ENCODE measurements around the gene NANOS1.

NANOS1 gene

DNA sequence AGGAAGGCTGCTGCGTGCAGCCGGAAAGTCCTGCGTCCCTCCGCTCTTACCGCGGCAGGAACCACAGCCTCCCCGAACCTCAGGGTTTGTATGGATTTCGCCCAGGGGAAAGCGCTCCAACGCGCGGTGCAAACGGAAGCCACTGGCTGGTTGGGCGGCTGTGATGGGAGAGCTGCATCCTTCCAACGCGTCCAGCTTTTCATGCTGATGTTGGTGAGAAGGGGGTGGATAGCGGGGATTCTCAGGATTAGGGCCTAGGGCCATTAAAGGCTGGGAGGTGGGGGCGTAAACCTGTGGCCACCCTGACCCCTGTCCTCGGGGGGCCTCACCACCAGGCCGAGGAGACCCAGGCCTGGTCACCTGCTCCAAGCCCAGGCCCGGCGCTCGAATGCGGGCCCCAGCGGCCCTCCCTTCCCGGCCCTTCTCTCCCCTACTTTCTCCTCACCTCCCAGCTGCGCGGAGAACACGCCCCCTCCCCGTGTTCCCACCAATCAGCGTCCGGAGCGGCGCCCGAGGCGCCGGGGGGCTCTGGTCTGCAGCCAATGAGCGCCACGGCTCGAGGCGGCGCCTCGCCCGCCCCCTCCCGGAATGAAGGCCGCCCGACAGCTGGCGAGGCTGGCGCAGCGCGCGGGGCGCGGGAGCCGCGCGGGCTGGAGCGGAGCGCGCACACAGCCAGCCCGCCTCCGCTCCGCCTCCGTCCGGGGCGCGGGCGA is 458 bp upstream of the NANOS1 start:
- H2AFZ ChIP-seq, result peak overlapping the region; percentile 83
- H3K4me1 ChIP-seq, result no peaks in the 10 kb centered on the region
- H3K79me2 ChIP-seq, result no peaks in the 10 kb centered on the region
- H3K4me2 ChIP-seq (ENCODE audit: low read length), result peak overlapping the region; percentile 13
- TF ChIP-seq, protein P1, sequence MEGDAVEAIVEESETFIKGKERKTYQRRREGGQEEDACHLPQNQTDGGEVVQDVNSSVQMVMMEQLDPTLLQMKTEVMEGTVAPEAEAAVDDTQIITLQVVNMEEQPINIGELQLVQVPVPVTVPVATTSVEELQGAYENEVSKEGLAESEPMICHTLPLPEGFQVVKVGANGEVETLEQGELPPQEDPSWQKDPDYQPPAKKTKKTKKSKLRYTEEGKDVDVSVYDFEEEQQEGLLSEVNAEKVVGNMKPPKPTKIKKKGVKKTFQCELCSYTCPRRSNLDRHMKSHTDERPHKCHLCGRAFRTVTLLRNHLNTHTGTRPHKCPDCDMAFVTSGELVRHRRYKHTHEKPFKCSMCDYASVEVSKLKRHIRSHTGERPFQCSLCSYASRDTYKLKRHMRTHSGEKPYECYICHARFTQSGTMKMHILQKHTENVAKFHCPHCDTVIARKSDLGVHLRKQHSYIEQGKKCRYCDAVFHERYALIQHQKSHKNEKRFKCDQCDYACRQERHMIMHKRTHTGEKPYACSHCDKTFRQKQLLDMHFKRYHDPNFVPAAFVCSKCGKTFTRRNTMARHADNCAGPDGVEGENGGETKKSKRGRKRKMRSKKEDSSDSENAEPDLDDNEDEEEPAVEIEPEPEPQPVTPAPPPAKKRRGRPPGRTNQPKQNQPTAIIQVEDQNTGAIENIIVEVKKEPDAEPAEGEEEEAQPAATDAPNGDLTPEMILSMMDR (IDR thresholded peaks at IDR 0.05), result peak; percentile 32
- no peak overlapping the region for H3K4me3 ChIP-seq (ENCODE audit: low read depth, low read length)
- H3K9me3 ChIP-seq (ENCODE audit: control insufficient read depth, low read length), result no peaks in the 10 kb centered on the region
- no peak overlapping the region for H3K9ac ChIP-seq
- H3K36me3 ChIP-seq (ENCODE audit: control insufficient read depth, insufficient read depth, low read length), result no peaks in the 10 kb centered on the region
- peak overlapping the region; percentile 20 for H3K27ac ChIP-seq
- no peaks in the 10 kb centered on the region for H3K27me3 ChIP-seq (ENCODE audit: control insufficient read depth, insufficient read depth, low read length)

DNA sequence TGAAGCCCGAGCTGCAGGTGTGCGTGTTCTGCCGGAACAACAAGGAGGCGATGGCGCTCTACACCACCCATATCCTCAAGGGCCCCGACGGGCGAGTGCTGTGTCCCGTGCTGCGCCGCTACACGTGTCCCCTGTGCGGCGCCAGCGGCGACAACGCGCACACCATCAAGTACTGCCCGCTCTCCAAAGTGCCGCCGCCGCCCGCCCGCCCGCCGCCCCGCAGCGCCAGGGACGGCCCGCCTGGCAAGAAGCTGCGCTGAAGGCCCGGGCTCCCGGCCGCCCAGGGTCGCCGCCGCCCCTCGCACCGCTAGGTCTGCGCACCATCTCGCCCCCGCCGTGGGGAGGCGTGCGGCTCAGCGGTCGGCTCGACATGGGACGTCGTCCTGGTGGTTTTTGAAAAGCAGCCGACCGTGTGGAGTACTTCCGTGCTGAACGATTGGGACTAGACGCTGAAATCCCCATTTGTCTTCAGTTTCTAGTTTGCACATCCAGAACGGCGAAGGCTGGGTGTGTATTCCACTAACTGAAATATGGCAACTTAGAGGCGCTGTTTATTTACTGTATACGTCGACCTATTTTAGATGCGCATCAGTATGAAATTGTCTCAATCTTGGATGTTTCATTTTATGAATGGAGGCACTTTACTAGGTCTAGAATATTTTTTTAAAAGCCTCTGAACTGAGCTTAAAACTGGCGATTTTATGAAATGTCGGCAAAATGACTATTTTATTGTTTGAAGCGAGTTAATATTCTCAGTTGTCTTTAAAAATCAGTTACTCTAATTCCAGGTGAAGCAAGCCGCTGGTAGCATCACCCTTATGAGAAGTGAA is 1.1 kb downstream of the NANOS1 start:
- Histone ChIP-seq H3K27ac (no peak overlapping the region), H3K9ac (no peak overlapping the region), H3K4me3 (ENCODE audit: low read depth, low read length) (no peak overlapping the region), H3K36me3 (ENCODE audit: control insufficient read depth, insufficient read depth, low read length) (no peaks in the 10 kb centered on the region), H3K4me2 (ENCODE audit: low read length) (peak overlapping the region; percentile 9), H3K9me3 (ENCODE audit: control insufficient read depth, low read length) (no peaks in the 10 kb centered on the region), H3K27me3 (ENCODE audit: control insufficient read depth, insufficient read depth, low read length) (no peaks in the 10 kb centered on the region), H3K79me2 (no peaks in the 10 kb centered on the region), H3K4me1 (no peaks in the 10 kb centered on the region), H2AFZ (no peak overlapping the region)
- TF ChIP-seq, protein P1 (IDR thresholded peaks at IDR 0.05), result no peak

DNA sequence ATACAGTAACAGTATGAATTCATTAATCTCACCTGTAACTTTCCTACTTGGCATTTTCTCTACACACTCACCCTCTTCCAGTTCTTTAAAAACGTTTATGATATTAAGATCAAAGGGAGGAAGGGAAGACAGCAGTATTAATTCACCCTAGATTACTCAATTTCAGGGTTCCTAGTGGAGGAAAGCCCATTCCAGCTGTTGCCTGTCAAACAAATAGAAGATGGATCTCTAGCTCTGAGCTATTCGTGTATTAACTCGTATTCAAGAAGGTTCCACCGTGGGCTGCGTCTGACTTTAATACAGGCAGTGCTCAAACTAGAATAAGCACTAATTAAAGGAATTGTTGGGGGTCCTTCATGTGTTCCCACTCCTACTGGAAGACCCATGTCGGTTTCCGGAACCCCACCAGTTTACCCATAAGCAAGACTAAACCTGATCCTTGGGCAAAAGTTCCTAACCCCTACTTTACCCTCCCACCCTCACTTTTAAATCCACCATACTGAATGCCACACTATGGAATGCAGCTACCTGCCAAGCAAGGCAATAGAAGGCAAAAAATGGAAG is 2.1 kb downstream of the NANOS1 start:
- Histone ChIP-seq H3K27ac (no peak overlapping the region), H3K9me3 (ENCODE audit: control insufficient read depth, low read length) (no peaks in the 10 kb centered on the region), H3K4me2 (ENCODE audit: low read length) (no peak overlapping the region), H3K79me2 (no peaks in the 10 kb centered on the region), H3K4me3 (ENCODE audit: low read depth, low read length) (no peak overlapping the region), H2AFZ (no peak overlapping the region), H3K27me3 (ENCODE audit: control insufficient read depth, insufficient read depth, low read length) (no peaks in the 10 kb centered on the region), H3K9ac (no peak overlapping the region), H3K4me1 (no peaks in the 10 kb centered on the region), H3K36me3 (ENCODE audit: control insufficient read depth, insufficient read depth, low read length) (no peaks in the 10 kb centered on the region)
- TF ChIP-seq, protein P1 (IDR thresholded peaks at IDR 0.05), result no peak

DNA sequence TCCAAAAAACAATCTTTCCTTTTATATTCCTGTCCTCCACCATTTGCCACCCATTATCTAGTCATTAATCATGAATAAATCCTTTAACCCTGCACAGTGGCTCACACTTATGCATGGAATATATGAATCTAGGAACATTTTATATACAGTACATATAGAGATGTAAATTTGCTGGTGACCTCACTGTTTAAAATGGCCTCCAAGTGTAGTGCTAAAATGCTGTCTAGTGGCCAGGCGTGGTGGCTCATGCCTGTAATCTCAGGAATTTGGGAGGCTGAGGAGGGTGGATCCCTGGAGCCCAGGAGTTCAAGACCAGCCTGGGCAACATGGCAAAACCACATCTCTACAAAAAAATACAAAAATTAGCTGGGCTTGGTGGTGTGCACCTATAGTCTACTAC is 9.6 kb downstream of the NANOS1 start:
- Histone ChIP-seq H3K4me2 (ENCODE audit: low read length) (no peak overlapping the region), H3K36me3 (ENCODE audit: control insufficient read depth, insufficient read depth, low read length) (no peaks in the 10 kb centered on the region)
- TF ChIP-seq, protein P1 (IDR thresholded peaks at IDR 0.05), result no peak

More for the DNA sequence above, 9.6 kb downstream of the NANOS1 start:
- Histone ChIP-seq H3K4me1 (no peaks in the 10 kb centered on the region), H2AFZ (no peak overlapping the region), H3K79me2 (peaks cover 9% of the 10 kb centered on the region), H3K4me3 (ENCODE audit: low read depth, low read length) (no peak overlapping the region), H3K9me3 (ENCODE audit: control insufficient read depth, low read length) (no peaks in the 10 kb centered on the region), H3K27me3 (ENCODE audit: control insufficient read depth, insufficient read depth, low read length) (no peaks in the 10 kb centered on the region), H3K9ac (no peak overlapping the region), H3K27ac (no peak overlapping the region)

Measured in parathyroid adenoma (tissue), 2 donors.